HUES64 (cell line): ENCODE measurements around the gene RETREG1.

ENCODE experiments used
- H3K27ac ChIP-seq: 2 replicates; pipeline ENCODE4 v1.7.0; 2013; ENCODE audit warnings: low read depth, low read length, inconsistent platforms
- H3K27me3 ChIP-seq: 2 replicates; pipeline ENCODE4 v1.6.1; 2013; ENCODE audit warnings: mild to moderate bottlenecking, low read length; ENCODE audit not compliant: insufficient read depth
- H3K36me3 ChIP-seq: 2 replicates; pipeline ENCODE4 v1.6.1; 2013; ENCODE audit warnings: mild to moderate bottlenecking, low read length; ENCODE audit not compliant: insufficient read depth
- H3K4me1 ChIP-seq: 2 replicates; pipeline ENCODE4 v1.6.1; 2013; ENCODE audit warnings: mild to moderate bottlenecking, low read length, moderate library complexity; ENCODE audit not compliant: insufficient read depth
- H3K4me3 ChIP-seq: 2 replicates; pipeline ENCODE4 v1.5.1; 2013; ENCODE audit warnings: mild to moderate bottlenecking, low read length, moderate library complexity
- H3K9ac ChIP-seq: 2 replicates; pipeline ENCODE4 v1.6.1; 2013; ENCODE audit warnings: mild to moderate bottlenecking, low read depth, low read length
- H3K9me3 ChIP-seq: 2 replicates; pipeline ENCODE4 v1.6.1; 2013; ENCODE audit warnings: low read depth, low read length; ENCODE audit not compliant: insufficient read depth
- WGBS: fragments of 150-250, 120-280 bp; methylation state at CpG from one replicate; pipeline ENCODE4 v1.1.7; 2013; ENCODE audit warnings: missing lambda C conversion rate; 5-methylcytosine and 5-hydroxymethylcytosine counted together

The RETREG1 gene

GRCh38 chr5:16519435-16519834 is 97.4 kb downstream of the RETREG1 start:
- Histone ChIP-seq H3K4me3 (no peak overlapping the region), H3K9me3 (no peaks in the 10 kb centered on the region), H3K27ac (no peak overlapping the region), H3K4me1 (no peaks in the 10 kb centered on the region), H3K36me3 (no peaks in the 10 kb centered on the region), H3K27me3 (no peaks in the 10 kb centered on the region), H3K9ac (no peak overlapping the region)
- 93% methylated on average over 4 of the region's 4 CpGs for WGBS

- H3K4me3 ChIP-seq, result no peak overlapping the region
- H3K36me3 ChIP-seq, result no peaks in the 10 kb centered on the region
- no peak overlapping the region for H3K27ac ChIP-seq
- no peaks in the 10 kb centered on the region for H3K27me3 ChIP-seq
- H3K9me3 ChIP-seq, result no peaks in the 10 kb centered on the region
- H3K4me1 ChIP-seq, result no peaks in the 10 kb centered on the region
- no peak overlapping the region for H3K9ac ChIP-seq
- 100% methylated on average over 1 of the region's 2 CpGs for WGBS
Measured at GRCh38 chr5:16518606-16519005, 98.2 kb downstream of the RETREG1 start.

- no peaks in the 10 kb centered on the region for H3K27me3 ChIP-seq
- H3K9me3 ChIP-seq, result no peaks in the 10 kb centered on the region
- H3K27ac ChIP-seq, result no peak overlapping the region
- no peak overlapping the region for H3K9ac ChIP-seq
- 89% methylated on average over 4 of the region's 4 CpGs for WGBS
- no peaks in the 10 kb centered on the region for H3K4me1 ChIP-seq
- no peaks in the 10 kb centered on the region for H3K36me3 ChIP-seq
- no peak overlapping the region for H3K4me3 ChIP-seq
Measured at GRCh38 chr5:16515532-16515931, 101.3 kb downstream of the RETREG1 start.

- Histone ChIP-seq H3K27me3 (no peaks in the 10 kb centered on the region), H3K27ac (no peak overlapping the region), H3K4me3 (no peak overlapping the region), H3K4me1 (peaks cover 10% of the 10 kb centered on the region), H3K36me3 (no peaks in the 10 kb centered on the region), H3K9me3 (no peaks in the 10 kb centered on the region), H3K9ac (no peak overlapping the region)
- 98% methylated on average over 3 of the region's 3 CpGs for WGBS
Measured at GRCh38 chr5:16510098-16510497, 106.7 kb downstream of the RETREG1 start.

- H3K36me3 ChIP-seq, result no peaks in the 10 kb centered on the region
- 67% methylated on average over 13 of the region's 15 CpGs for WGBS
- no peaks in the 10 kb centered on the region for H3K27me3 ChIP-seq
- no peak overlapping the region; the same call in 1 of the 2 replicates for H3K9ac ChIP-seq
- H3K4me1 ChIP-seq, result peaks cover 10% of the 10 kb centered on the region
- H3K27ac ChIP-seq, result no peak overlapping the region
- no peak overlapping the region for H3K4me3 ChIP-seq
- no peaks in the 10 kb centered on the region for H3K9me3 ChIP-seq
Measured at GRCh38 chr5:16508730-16509531, 107.9 kb downstream of the RETREG1 start.

GRCh38 chr5:16507716-16508115 is 109.1 kb downstream of the RETREG1 start:
- Histone ChIP-seq H3K9me3 (no peaks in the 10 kb centered on the region), H3K9ac (no peak overlapping the region), H3K36me3 (no peaks in the 10 kb centered on the region), H3K4me1 (peaks cover 10% of the 10 kb centered on the region), H3K4me3 (no peak overlapping the region), H3K27me3 (no peaks in the 10 kb centered on the region), H3K27ac (no peak overlapping the region)

GRCh38 chr5:16505904-16506303 is 110.9 kb downstream of the RETREG1 start:
- Histone ChIP-seq H3K27me3 (no peaks in the 10 kb centered on the region), H3K27ac (no peak overlapping the region), H3K9me3 (no peaks in the 10 kb centered on the region), H3K36me3 (no peaks in the 10 kb centered on the region), H3K4me1 (peaks cover 10% of the 10 kb centered on the region), H3K4me3 (no peak overlapping the region), H3K9ac (no peak overlapping the region)
- WGBS, result 93% methylated on average over 6 of the region's 6 CpGs

- Histone ChIP-seq H3K9ac (no peak overlapping the region), H3K36me3 (no peaks in the 10 kb centered on the region), H3K27me3 (no peaks in the 10 kb centered on the region), H3K27ac (no peak overlapping the region), H3K9me3 (no peaks in the 10 kb centered on the region), H3K4me3 (no peak overlapping the region), H3K4me1 (peaks cover 10% of the 10 kb centered on the region)
- 88% methylated on average over 17 of the region's 17 CpGs for WGBS
Measured at GRCh38 chr5:16505140-16505891, 111.5 kb downstream of the RETREG1 start.

GRCh38 chr5:16504571-16504970 is 112.2 kb downstream of the RETREG1 start:
- peaks cover 10% of the 10 kb centered on the region for H3K4me1 ChIP-seq
- 95% methylated on average over 10 of the region's 10 CpGs for WGBS
- H3K4me3 ChIP-seq, result no peak overlapping the region
- no peak overlapping the region for H3K9ac ChIP-seq
- no peaks in the 10 kb centered on the region for H3K27me3 ChIP-seq
- no peaks in the 10 kb centered on the region for H3K36me3 ChIP-seq
- no peak overlapping the region for H3K27ac ChIP-seq
- H3K9me3 ChIP-seq, result no peaks in the 10 kb centered on the region

- H3K9me3 ChIP-seq, result no peaks in the 10 kb centered on the region
- no peak overlapping the region for H3K27ac ChIP-seq
- H3K9ac ChIP-seq, result no peak overlapping the region
- H3K36me3 ChIP-seq, result no peaks in the 10 kb centered on the region
- 87% methylated on average over 3 of the region's 3 CpGs for WGBS
- H3K27me3 ChIP-seq, result no peaks in the 10 kb centered on the region
- no peaks in the 10 kb centered on the region for H3K4me1 ChIP-seq
- no peak overlapping the region for H3K4me3 ChIP-seq
Measured at GRCh38 chr5:16502866-16503265, 113.9 kb downstream of the RETREG1 start.

GRCh38 chr5:16500024-16500423 is 116.8 kb downstream of the RETREG1 start:
- 92% methylated on average over 5 of the region's 5 CpGs for WGBS
- H3K27me3 ChIP-seq, result no peaks in the 10 kb centered on the region
- H3K4me1 ChIP-seq, result no peaks in the 10 kb centered on the region
- H3K27ac ChIP-seq, result no peak overlapping the region
- no peak overlapping the region for H3K9ac ChIP-seq
- peaks cover 15% of the 10 kb centered on the region for H3K9me3 ChIP-seq
- no peaks in the 10 kb centered on the region for H3K36me3 ChIP-seq
- H3K4me3 ChIP-seq, result no peak overlapping the region
